HG02759 (cell line): ENCODE results near the gene GLE1.

Source experiments
- ATAC-seq: cut with Tn5 transposase; IDR thresholded peaks from one replicate; pipeline ENCODE4 v1.9.1; 2021; ENCODE audit warnings: mild to moderate bottlenecking, moderate library complexity; ENCODE audit not compliant: unreplicated experiment

The GLE1 gene

DNA sequence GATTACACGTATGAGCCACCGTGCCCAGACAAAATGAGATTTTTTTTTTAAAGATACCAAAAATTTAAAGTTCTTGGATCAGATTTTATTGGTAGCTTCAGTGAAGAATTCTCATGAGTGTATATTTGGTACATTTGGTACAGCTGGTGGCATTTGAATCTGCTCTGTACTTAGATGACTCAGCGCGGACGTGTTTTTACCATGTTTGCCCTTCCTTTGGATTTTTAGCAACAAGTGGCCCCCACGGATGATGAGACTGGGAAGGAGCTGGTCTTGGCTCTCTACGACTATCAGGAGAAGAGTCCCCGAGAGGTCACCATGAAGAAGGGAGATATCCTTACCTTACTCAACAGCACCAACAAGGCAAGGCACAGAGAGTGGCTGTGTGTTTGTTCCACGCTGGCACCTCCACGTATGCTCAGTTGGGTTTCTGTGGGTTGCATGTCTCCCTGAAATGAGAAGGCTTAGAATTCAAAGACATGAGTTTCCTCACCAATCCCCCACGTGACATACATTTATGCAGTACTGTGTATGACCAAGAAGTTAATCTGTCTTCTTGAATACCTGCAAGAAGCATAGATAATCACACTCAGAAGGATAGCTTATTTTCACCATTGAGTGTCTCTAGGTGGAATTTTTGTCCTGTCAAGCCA is 84.2 kb downstream of the GLE1 start:
- no peak for ATAC-seq
